HCT116 (cell line): ENCODE measurements around the gene MYLK3.

Experiments used
- CBX3 ChIP-seq: IDR thresholded peaks from 2 replicates; pipeline ENCODE4 v1.6.1; 2012; ENCODE audit warnings: low read depth
- EZH2 ChIP-seq: fragments of 200-600 bp; sonication (generic); IDR thresholded peaks from 2 replicates; pipeline ENCODE4 v1.6.1; 2017; ENCODE audit warnings: antibody characterized with exemption, mixed run types
- EZH2phosphoT487 ChIP-seq: fragments of 200-600 bp; IDR thresholded peaks from 2 replicates; pipeline ENCODE4 v1.6.1; 2018; ENCODE audit warnings: antibody characterized with exemption, borderline replicate concordance
- JUND ChIP-seq: IDR thresholded peaks from 2 replicates; pipeline ENCODE4 v1.6.1; 2012
- POLR2A ChIP-seq: IDR thresholded peaks from 2 replicates; pipeline ENCODE4 v1.7.0; 2011; ENCODE audit warnings: borderline replicate concordance; ENCODE audit not compliant: insufficient read depth, insufficient read length; ENCODE audit errors: extremely low read depth
- POLR2AphosphoS5 ChIP-seq: IDR thresholded peaks from 2 replicates; pipeline ENCODE4 v1.6.1; 2011; ENCODE audit warnings: mild to moderate bottlenecking, low read depth, low read length, moderate library complexity
- RAD21 ChIP-seq: IDR thresholded peaks from 2 replicates; pipeline ENCODE4 v1.6.1; 2012; ENCODE audit warnings: low read depth, mild to moderate bottlenecking
- SRF ChIP-seq: IDR thresholded peaks from 2 replicates; pipeline ENCODE4 v1.6.1; 2012; ENCODE audit warnings: low read depth
- ZNF274 ChIP-seq: fragments of 200-500 bp; sonication (Bioruptor generic); IDR thresholded peaks from 2 replicates; pipeline ENCODE4 v1.6.1; 2014; ENCODE audit warnings: mild to moderate bottlenecking, low read depth, low read length, inconsistent platforms
- TF ChIP-seq, protein P1 (sequence below), 3 experiments: fragments of 200-600 bp in 1 of 3; sonication (generic) in 1 of 3; IDR thresholded peaks in 2 of 3; conservative IDR thresholded peaks in 1 of 3; 2 replicates each; pipeline ENCODE4 v1.5.1; 2012 to 2017; ENCODE audit warnings: low read depth in 2 of 3, low read length in 2 of 3, antibody characterized with exemption in 1 of 3, borderline replicate concordance in 1 of 3, control low read depth in 1 of 3, mild to moderate bottlenecking in 1 of 3, mixed read lengths in 1 of 3, mixed run types in 1 of 3, moderate library complexity in 1 of 3; ENCODE audit not compliant: insufficient read depth in 1 of 3
- TF ChIP-seq, protein P2 (sequence below): IDR thresholded peaks from 2 replicates; pipeline ENCODE4 v1.6.1; 2012

DNA sequence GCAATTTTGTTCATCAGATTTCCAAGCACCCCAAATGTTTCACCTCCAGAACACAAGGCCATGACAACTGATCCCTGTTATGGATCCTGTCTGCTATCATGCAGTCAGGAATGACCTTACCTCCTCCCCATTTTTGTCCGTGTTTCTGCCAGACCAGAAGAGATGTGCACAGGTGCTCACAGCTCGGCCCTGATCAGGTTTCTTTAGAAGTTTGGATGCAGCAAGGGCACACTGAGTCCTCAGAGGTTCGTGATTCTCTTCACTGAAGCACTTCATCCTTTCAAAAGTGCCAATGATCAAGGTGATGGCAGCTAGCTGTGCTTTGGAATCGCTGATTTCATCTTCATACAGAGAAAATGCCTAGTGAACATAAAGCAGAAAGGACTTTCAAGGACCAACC lies 86.0 kb downstream of the MYLK3 start:
- TF ChIP-seq, protein P1, sequence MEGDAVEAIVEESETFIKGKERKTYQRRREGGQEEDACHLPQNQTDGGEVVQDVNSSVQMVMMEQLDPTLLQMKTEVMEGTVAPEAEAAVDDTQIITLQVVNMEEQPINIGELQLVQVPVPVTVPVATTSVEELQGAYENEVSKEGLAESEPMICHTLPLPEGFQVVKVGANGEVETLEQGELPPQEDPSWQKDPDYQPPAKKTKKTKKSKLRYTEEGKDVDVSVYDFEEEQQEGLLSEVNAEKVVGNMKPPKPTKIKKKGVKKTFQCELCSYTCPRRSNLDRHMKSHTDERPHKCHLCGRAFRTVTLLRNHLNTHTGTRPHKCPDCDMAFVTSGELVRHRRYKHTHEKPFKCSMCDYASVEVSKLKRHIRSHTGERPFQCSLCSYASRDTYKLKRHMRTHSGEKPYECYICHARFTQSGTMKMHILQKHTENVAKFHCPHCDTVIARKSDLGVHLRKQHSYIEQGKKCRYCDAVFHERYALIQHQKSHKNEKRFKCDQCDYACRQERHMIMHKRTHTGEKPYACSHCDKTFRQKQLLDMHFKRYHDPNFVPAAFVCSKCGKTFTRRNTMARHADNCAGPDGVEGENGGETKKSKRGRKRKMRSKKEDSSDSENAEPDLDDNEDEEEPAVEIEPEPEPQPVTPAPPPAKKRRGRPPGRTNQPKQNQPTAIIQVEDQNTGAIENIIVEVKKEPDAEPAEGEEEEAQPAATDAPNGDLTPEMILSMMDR (IDR thresholded peaks at IDR 0.05 in 2 of 3, conservative IDR thresholded peaks at IDR 0.05 in 1 of 3; ENCODE audit: borderline replicate concordance in 1 of 3, insufficient read depth in 1 of 3, low read depth in 2 of 3, low read length in 2 of 3) = no peak
- TF ChIP-seq EZH2 (no peak), EZH2phosphoT487 (no peak), JUND (no peak), POLR2AphosphoS5 (no peak), POLR2A (no peak), ZNF274 (no peak), RAD21 (no peak), CBX3 (no peak), SRF (no peak)
- TF ChIP-seq, protein P2, sequence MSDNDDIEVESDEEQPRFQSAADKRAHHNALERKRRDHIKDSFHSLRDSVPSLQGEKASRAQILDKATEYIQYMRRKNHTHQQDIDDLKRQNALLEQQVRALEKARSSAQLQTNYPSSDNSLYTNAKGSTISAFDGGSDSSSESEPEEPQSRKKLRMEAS = no peak
